CD14-positive monocyte (primary cell): ENCODE results near the gene EEFSEC. TPM values are rescaled to one million over a fixed set of nuclear protein-coding genes. Genes with fewer than 3 reads are reported as not detected.

Experiments
- DNase-seq, 3 donors: peaks; one replicate each; pipeline ENCODE4 v3.0.0-alpha.2; 2011 to 2022
- H2AFZ ChIP-seq: 2 replicates; pipeline ENCODE4 v1.6.0; 2012; ENCODE audit warnings: mild to moderate bottlenecking, low read depth, low read length, inconsistent platforms; ENCODE audit not compliant: insufficient read depth, poor library complexity, severe bottlenecking
- H3K27ac ChIP-seq, 2 donors: 1 replicate in 1 of 2; 2 replicates in 1 of 2; pipeline ENCODE4 v1.5.1; 2012 to 2013; ENCODE audit warnings: low read length in 2 of 2, control low read depth in 1 of 2, inconsistent platforms in 1 of 2, low read depth in 1 of 2, mild to moderate bottlenecking in 1 of 2
- H3K27me3 ChIP-seq, 2 donors: one replicate each; pipeline versions ENCODE4 v1.6.0 to v1.6.1; 2011 to 2013; ENCODE audit warnings: low read length in 2 of 2; ENCODE audit not compliant: control insufficient read depth in 2 of 2, insufficient read depth in 2 of 2
- H3K36me3 ChIP-seq, 2 donors: replicated peaks in 1 of 2; 1 replicate in 1 of 2; 2 replicates in 1 of 2; pipeline versions ENCODE4 v1.5.1 to v1.6.1; 2012 to 2013; ENCODE audit warnings: low read length in 2 of 2, control low read depth in 1 of 2, inconsistent platforms in 1 of 2, mild to moderate bottlenecking in 1 of 2; ENCODE audit not compliant: insufficient read depth in 2 of 2, control insufficient read depth in 1 of 2
- H3K4me1 ChIP-seq, 2 donors: 1 replicate in 1 of 2; 2 replicates in 1 of 2; pipeline versions ENCODE4 v1.5.1 to v1.6.1; 2012 to 2013; ENCODE audit warnings: low read length in 2 of 2, control low read depth in 1 of 2, inconsistent platforms in 1 of 2, mild to moderate bottlenecking in 1 of 2, moderate library complexity in 1 of 2; ENCODE audit not compliant: insufficient read depth in 2 of 2, control insufficient read depth in 1 of 2
- H3K4me2 ChIP-seq: replicated peaks from 2 replicates; pipeline ENCODE3; 2012; ENCODE audit warnings: low read length, moderate library complexity, mild to moderate bottlenecking; ENCODE audit not compliant: poor library complexity, severe bottlenecking; ENCODE audit errors: extremely low read depth
- H3K4me3 ChIP-seq, 3 experiments: fragments of 200-600 bp in 1 of 3; sonication (generic) in 1 of 3; replicated peaks in 1 of 3; 1 replicate in 2 of 3; 2 replicates in 1 of 3; pipeline ENCODE4 v1.5.1; 2011 to 2013; ENCODE audit warnings: low read length in 3 of 3, mild to moderate bottlenecking in 3 of 3, control low read depth in 2 of 3, low read depth in 2 of 3, inconsistent platforms in 1 of 3, moderate library complexity in 1 of 3
- H3K79me2 ChIP-seq: 2 replicates; pipeline ENCODE4 v1.6.0; 2012; ENCODE audit warnings: mild to moderate bottlenecking, control low read depth, inconsistent platforms, low read length, moderate library complexity; ENCODE audit not compliant: insufficient read depth
- H3K9ac ChIP-seq: 2 replicates; pipeline ENCODE4 v1.6.0; 2017; ENCODE audit warnings: low read length, mild to moderate bottlenecking; ENCODE audit not compliant: insufficient read depth, poor library complexity, severe bottlenecking
- H3K9me3 ChIP-seq, 2 donors: replicated peaks in 1 of 2; 1 replicate in 1 of 2; 2 replicates in 1 of 2; pipeline versions ENCODE4 v1.5.1 to v1.6.1; 2012 to 2013; ENCODE audit warnings: low read length in 2 of 2, control low read depth in 1 of 2; ENCODE audit not compliant: control insufficient read depth in 1 of 2, insufficient read depth in 1 of 2
- H4K20me1 ChIP-seq: 2 replicates; pipeline ENCODE4 v1.6.0; 2012; ENCODE audit warnings: mild to moderate bottlenecking, low read length, control low read depth, moderate library complexity; ENCODE audit not compliant: insufficient read depth
- H3K27ac Mint-ChIP-seq, 7 donors: one replicate each; pipeline ENCODE4 v1.8.0; 2020; ENCODE audit warnings: mild to moderate bottlenecking in 7 of 7, mixed read lengths in 7 of 7, moderate library complexity in 6 of 7, inconsistent platforms in 2 of 7
- H3K27me3 Mint-ChIP-seq, 3 donors: one replicate each; pipeline ENCODE4 v1.8.0; 2021 to 2022; ENCODE audit warnings: low read depth in 3 of 3, mild to moderate bottlenecking in 3 of 3, mixed read lengths in 3 of 3, moderate library complexity in 3 of 3, inconsistent platforms in 1 of 3
- H3K36me3 Mint-ChIP-seq, 2 donors: one replicate each; pipeline ENCODE4 v1.8.0; 2020; ENCODE audit warnings: mixed read lengths in 2 of 2, inconsistent platforms in 1 of 2, mild to moderate bottlenecking in 1 of 2
- H3K4me1 Mint-ChIP-seq: one replicate; pipeline ENCODE4 v1.8.0; 2020; ENCODE audit warnings: mild to moderate bottlenecking, mixed read lengths
- H3K4me3 Mint-ChIP-seq, 2 donors: one replicate each; pipeline ENCODE4 v1.8.0; 2020; ENCODE audit warnings: mild to moderate bottlenecking in 2 of 2, mixed read lengths in 2 of 2, moderate library complexity in 1 of 2
- H3K9me3 Mint-ChIP-seq, 7 donors: one replicate each; pipeline ENCODE4 v1.8.0; 2020 to 2022; ENCODE audit warnings: mixed read lengths in 7 of 7, mild to moderate bottlenecking in 6 of 7, moderate library complexity in 6 of 7, inconsistent platforms in 2 of 7
- WGBS: methylation state at CpG from one replicate; pipeline ENCODE4 v1.1.5; 2013; ENCODE audit warnings: missing lambda C conversion rate; ENCODE audit not compliant: insufficient coverage; 5-methylcytosine and 5-hydroxymethylcytosine counted together
- intact Hi-C, 2 donors: fragments of 100-400 bp; cut with micrococcal nuclease; formaldehyde crosslinking; loops; one replicate each; pipeline versions ENCODE4 v1.15.0 to v1.15.1; 2023
- polyA plus RNA-seq, 3 donors: library from polyadenylated mRNA; depleted of rRNA in 1 of 3; unstranded in 2 of 3; stranded (reverse) in 1 of 3; fragments of 300-500 nt in 2 of 3; fragments of >200 nt in 1 of 3; fragmentation: Illumina TruSeq in 2 of 3; gene quantifications; 1 replicate in 2 of 3; 2 replicates in 1 of 3; pipeline ENCODE4 v1.2.3, GENCODE V29; 2012 to 2021
- TF ChIP-seq, protein P1 (sequence below): fragments of 200-600 bp; IDR thresholded peaks from one replicate; pipeline ENCODE4 v1.8.0; 2022; ENCODE audit warnings: antibody characterized with exemption, mild to moderate bottlenecking

EEFSEC gene
- polyA plus RNA-seq, 3 donors: 13.3 to 14.9 (median 14.9) TPM

DNA sequence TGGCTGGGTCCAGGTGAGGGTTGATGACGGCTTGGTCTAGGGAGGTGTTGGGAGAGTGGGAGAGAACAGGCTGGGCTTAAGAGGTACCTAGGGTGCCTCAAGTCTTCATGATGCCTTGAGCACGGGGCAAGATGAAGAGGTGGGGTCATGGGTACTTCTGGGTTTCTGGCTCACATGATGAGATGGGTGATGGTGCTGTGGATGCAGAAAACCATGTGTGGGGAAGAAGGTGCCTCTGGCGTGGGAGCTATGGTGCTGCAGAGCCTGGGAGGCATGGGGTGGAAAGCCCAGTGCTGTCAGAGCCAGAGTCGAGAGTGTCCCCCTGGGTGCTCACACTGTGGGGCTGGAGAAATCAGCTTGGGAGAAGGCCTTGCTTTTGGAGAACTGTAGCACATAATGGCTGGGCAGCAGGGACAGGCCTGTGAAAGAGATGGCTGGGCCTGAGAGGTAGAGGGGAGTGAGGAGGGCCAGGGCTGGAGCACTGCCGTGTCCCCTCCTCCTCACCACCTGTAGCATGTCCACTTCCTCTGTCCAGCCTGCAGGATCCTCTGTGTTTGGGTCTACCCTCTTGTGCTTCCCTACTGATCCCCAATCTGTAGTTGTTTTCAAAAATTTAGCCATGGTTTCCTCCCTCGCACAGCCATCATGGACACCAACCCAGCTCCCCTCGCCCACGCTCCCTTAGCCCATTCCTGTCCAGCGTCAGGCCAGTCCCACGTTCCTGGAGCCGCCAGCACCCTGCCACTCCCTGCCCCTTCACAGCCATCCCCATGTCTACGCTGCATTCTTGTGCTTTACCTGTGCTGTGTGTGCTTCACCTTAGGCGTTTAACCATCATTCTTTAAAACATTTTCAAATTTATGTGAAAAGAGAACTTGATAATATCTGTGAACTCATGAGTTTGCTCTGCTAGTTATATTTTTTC is 132.0 kb downstream of the EEFSEC start:
- Histone ChIP-seq H4K20me1 (no peaks in the 10 kb centered on the region), H3K9ac (no peak overlapping the region), H3K4me2 (no peak overlapping the region), H3K36me3 (peaks cover 4 to 50% of the 10 kb centered on the region in 2 donors), H3K9me3 (no peaks in the 10 kb centered on the region), H2AFZ (no peak overlapping the region), H3K4me1 (no peaks in the 10 kb centered on the region), H3K27me3 (no peaks in the 10 kb centered on the region), H3K4me3 (no peak overlapping the region), H3K79me2 (no peaks in the 10 kb centered on the region), H3K27ac (no peak overlapping the region)
- H3K27me3 Mint-ChIP-seq: peaks cover 0 to 4% (median 0%) of the 10 kb centered on the region in 3 donors
- H3K4me1 Mint-ChIP-seq: no peaks in the 10 kb centered on the region
- H3K4me3 Mint-ChIP-seq: no peak overlapping the region
- TF ChIP-seq, protein P1, sequence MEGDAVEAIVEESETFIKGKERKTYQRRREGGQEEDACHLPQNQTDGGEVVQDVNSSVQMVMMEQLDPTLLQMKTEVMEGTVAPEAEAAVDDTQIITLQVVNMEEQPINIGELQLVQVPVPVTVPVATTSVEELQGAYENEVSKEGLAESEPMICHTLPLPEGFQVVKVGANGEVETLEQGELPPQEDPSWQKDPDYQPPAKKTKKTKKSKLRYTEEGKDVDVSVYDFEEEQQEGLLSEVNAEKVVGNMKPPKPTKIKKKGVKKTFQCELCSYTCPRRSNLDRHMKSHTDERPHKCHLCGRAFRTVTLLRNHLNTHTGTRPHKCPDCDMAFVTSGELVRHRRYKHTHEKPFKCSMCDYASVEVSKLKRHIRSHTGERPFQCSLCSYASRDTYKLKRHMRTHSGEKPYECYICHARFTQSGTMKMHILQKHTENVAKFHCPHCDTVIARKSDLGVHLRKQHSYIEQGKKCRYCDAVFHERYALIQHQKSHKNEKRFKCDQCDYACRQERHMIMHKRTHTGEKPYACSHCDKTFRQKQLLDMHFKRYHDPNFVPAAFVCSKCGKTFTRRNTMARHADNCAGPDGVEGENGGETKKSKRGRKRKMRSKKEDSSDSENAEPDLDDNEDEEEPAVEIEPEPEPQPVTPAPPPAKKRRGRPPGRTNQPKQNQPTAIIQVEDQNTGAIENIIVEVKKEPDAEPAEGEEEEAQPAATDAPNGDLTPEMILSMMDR: no peak
- 95% methylated on average over 10 of the region's 13 CpGs for WGBS
- H3K9me3 Mint-ChIP-seq: peaks cover 0 to 2% (median 0%) of the 10 kb centered on the region in 7 donors
- H3K27ac Mint-ChIP-seq: peak overlapping the region in 2 of 7 donors; percentile 22 to 68
- DNase-seq: no peak
- intact Hi-C loops: no loop called here
- peaks cover 44 to 48% of the 10 kb centered on the region in 2 donors for H3K36me3 Mint-ChIP-seq

DNA sequence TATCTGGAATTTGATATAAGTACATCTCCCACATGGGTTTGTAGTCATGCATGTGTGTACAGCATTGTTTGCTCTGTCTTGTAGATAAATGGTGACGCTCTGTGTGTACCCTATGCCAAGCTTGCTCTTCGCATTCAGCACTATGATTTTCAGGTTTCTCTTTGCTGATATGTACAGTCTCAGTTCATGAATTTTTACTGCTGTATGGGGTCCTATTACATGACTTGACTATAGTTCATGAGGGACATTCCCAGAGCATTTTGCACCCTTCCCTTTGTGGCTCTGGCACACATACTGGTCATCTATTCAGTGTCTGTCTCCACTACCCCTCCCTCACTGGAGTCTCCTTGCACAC is 132.7 kb downstream of the EEFSEC start:
- no peaks in the 10 kb centered on the region for H4K20me1 ChIP-seq
- H3K79me2 ChIP-seq: no peaks in the 10 kb centered on the region
- H3K36me3 ChIP-seq: peaks cover 4 to 46% of the 10 kb centered on the region in 2 donors
- H3K27me3 ChIP-seq: no peaks in the 10 kb centered on the region
- TF ChIP-seq, protein P1: no peak
- Mint-ChIP-seq H3K9me3 (peaks cover 0 to 6% (median 2%) of the 10 kb centered on the region in 7 donors), H3K4me1 (no peaks in the 10 kb centered on the region), H3K36me3 (peaks cover 47 to 49% of the 10 kb centered on the region in 2 donors), H3K4me3 (no peak overlapping the region), H3K27me3 (peaks cover 0 to 4% (median 0%) of the 10 kb centered on the region in 3 donors), H3K27ac (no peak overlapping the region)
- WGBS: 100% methylated on average over 1 of the region's 2 CpGs
- H3K4me2 ChIP-seq: no peak overlapping the region
- no peaks in the 10 kb centered on the region for H3K4me1 ChIP-seq
- intact Hi-C loops: no loop called here
- no peak for DNase-seq
- H2AFZ ChIP-seq: no peak overlapping the region
- no peaks in the 10 kb centered on the region for H3K9me3 ChIP-seq
- no peak overlapping the region for H3K9ac ChIP-seq
- no peak overlapping the region for H3K4me3 ChIP-seq
- no peak overlapping the region for H3K27ac ChIP-seq
